GM18520 (cell line): ENCODE measurements around the gene SP110.
"Not testable (repeated sequence)": the region's sequence is repeated elsewhere in the genome, so short reads cannot be mapped to it uniquely, and the experiment has no call there.

Experiments
- ATAC-seq: cut with Tn5 transposase; IDR thresholded peaks from one replicate; pipeline ENCODE4 v1.9.1; 2021; ENCODE audit not compliant: unreplicated experiment

The SP110 gene

GRCh38 chr2:230129343-230129742 is 90.4 kb downstream of the SP110 start:
- ATAC-seq, result no peak

- ATAC-seq, result no peak
These were observed 91.0 kb downstream of the SP110 start for GRCh38 chr2:230128623-230129342.

- ATAC-seq, result no peak
These were observed 92.6 kb downstream of the SP110 start for GRCh38 chr2:230127195-230127594.

- no peak for ATAC-seq
These were observed 94.9 kb downstream of the SP110 start for GRCh38 chr2:230124757-230125431.

- no peak for ATAC-seq
These were observed 95.5 kb downstream of the SP110 start for GRCh38 chr2:230124235-230124634.

- ATAC-seq, result not testable (repeated sequence)
These were observed 99.4 kb downstream of the SP110 start for GRCh38 chr2:230120376-230120775.

GRCh38 chr2:230119827-230120226 is 100.0 kb downstream of the SP110 start:
- ATAC-seq, result not testable (repeated sequence)
